ENCODE data around the gene LYPD3.

GRCh38 chr19:43430142-43430710 lies 35.2 kb downstream of the LYPD3 start:
- TF ChIP-seq CTCF (IDR thresholded peaks at IDR 0.05) (no peak), POLR2A (IDR thresholded peaks at IDR 0.05) (no peak)

Measured in Peyer's patch (tissue), 4 donors.